Mammary epithelial cell (primary cell): Measurements from ENCODE around the gene GARRE1.

Source experiments
- EZH2 ChIP-seq: IDR thresholded peaks from 2 replicates; pipeline ENCODE4 v1.6.1; 2012; ENCODE audit warnings: low read length, inconsistent platforms, borderline replicate concordance
- TF ChIP-seq, protein P1 (sequence below), 2 donors: IDR thresholded peaks in 1 of 2; conservative IDR thresholded peaks in 1 of 2; 2 replicates each; pipeline ENCODE4 v1.5.1; 2011 to 2012; ENCODE audit warnings: inconsistent platforms in 2 of 2, low read length in 2 of 2, mild to moderate bottlenecking in 2 of 2, control low read depth in 1 of 2, low read depth in 1 of 2; ENCODE audit not compliant: insufficient read depth in 1 of 2; ENCODE audit errors: extremely low read depth in 1 of 2

GRCh38 chr19:34229721-34230120 lies 24.6 kb upstream of the GARRE1 start:
- TF ChIP-seq, protein P1, sequence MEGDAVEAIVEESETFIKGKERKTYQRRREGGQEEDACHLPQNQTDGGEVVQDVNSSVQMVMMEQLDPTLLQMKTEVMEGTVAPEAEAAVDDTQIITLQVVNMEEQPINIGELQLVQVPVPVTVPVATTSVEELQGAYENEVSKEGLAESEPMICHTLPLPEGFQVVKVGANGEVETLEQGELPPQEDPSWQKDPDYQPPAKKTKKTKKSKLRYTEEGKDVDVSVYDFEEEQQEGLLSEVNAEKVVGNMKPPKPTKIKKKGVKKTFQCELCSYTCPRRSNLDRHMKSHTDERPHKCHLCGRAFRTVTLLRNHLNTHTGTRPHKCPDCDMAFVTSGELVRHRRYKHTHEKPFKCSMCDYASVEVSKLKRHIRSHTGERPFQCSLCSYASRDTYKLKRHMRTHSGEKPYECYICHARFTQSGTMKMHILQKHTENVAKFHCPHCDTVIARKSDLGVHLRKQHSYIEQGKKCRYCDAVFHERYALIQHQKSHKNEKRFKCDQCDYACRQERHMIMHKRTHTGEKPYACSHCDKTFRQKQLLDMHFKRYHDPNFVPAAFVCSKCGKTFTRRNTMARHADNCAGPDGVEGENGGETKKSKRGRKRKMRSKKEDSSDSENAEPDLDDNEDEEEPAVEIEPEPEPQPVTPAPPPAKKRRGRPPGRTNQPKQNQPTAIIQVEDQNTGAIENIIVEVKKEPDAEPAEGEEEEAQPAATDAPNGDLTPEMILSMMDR (conservative IDR thresholded peaks at IDR 0.05 in 1 of 2, IDR thresholded peaks at IDR 0.05 in 1 of 2; ENCODE audit: extremely low read depth in 1 of 2, insufficient read depth in 1 of 2, low read depth in 1 of 2, low read length in 2 of 2), result no peak
- TF ChIP-seq EZH2, result no peak
